ENCODE data around the gene PGLYRP3.

PGLYRP3 gene

DNA sequence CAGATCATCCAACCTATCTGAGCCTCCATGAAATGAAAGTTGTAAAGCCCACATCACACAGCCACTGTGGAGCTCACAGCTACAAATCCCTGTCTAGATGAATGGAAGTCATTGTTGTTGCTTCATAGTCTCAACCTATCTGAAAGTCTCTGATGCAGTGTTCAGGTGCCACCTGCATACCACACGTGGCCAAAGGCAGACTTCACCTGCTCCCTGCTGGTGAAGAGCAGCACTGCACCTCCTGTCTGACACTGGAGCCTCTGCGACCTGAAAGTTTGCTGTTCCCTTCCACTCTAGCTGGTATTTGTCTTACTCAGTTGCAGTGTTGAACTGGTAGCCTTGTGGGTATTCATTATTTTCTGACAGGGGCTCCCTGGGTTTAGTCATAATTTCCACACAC lies 34.9 kb downstream of the PGLYRP3 start (continued):
- TF ChIP-seq ZNF138 (tag by site-specific recombination; IDR thresholded peaks at IDR 0.05; ENCODE audit: borderline replicate concordance) (no peak), GLIS2 (tag by site-specific recombination; IDR thresholded peaks at IDR 0.05) (no peak)

DNA sequence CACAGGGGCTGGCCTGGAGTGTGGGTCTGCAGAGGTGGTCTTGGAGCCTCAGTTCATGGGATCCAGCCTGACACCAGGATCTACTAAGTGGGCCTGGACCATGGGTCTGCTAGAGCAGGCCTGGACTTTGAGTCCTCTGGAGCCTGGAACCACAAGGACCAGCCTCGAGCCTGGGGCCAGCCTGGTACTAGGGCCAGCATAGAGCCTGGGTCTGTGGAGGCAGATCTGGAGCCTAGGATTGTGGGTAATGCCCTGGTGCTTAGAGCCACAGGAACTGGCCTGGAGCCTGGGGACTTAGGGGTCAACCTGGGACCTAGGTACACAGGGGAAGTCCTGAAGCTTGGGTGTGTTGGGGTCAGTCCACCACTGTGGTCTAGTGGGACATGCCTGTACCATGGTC lies 40.6 kb downstream of the PGLYRP3 start:
- Histone ChIP-seq H3K27ac (ENCODE audit: extremely low read depth, low read depth, low read length) (no peak overlapping the region), H3K9me3 (ENCODE audit: control insufficient read depth, insufficient read depth, low read depth, low read length) (no peaks in the 10 kb centered on the region), H3K36me3 (ENCODE audit: control insufficient read depth in 2 of 2, insufficient read depth in 1 of 2, low read length in 2 of 2) (no peaks in the 10 kb centered on the region), H3K4me1 (ENCODE audit: control insufficient read depth, insufficient read depth, low read length) (no peaks in the 10 kb centered on the region), H3K4me3 (ENCODE audit: low read depth, low read length) (no peak overlapping the region)
- ChIA-PET POLR2A (no interaction called here), CTCF (no interaction called here)
- TF ChIP-seq SCRT2 (tag by site-specific recombination; IDR thresholded peaks at IDR 0.05), result no peak
- no peak for TF ChIP-seq ZNF121 (tag by site-specific recombination; IDR thresholded peaks at IDR 0.05)
- no peak for TF ChIP-seq ZNF654 (tag by site-specific recombination; IDR thresholded peaks at IDR 0.05; ENCODE audit: low read depth)
- no peak for TF ChIP-seq SALL2 (tag by site-specific recombination; IDR thresholded peaks at IDR 0.05; ENCODE audit: borderline replicate concordance)
- no peak for TF ChIP-seq ZNF341 (tag by site-specific recombination; IDR thresholded peaks at IDR 0.05; ENCODE audit: low read depth)
- TF ChIP-seq ZNF211 (tag by site-specific recombination; IDR thresholded peaks at IDR 0.05; ENCODE audit: low read depth), result no peak
- TF ChIP-seq, protein P1, sequence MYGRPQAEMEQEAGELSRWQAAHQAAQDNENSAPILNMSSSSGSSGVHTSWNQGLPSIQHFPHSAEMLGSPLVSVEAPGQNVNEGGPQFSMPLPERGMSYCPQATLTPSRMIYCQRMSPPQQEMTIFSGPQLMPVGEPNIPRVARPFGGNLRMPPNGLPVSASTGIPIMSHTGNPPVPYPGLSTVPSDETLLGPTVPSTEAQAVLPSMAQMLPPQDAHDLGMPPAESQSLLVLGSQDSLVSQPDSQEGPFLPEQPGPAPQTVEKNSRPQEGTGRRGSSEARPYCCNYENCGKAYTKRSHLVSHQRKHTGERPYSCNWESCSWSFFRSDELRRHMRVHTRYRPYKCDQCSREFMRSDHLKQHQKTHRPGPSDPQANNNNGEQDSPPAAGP (tag by site-specific recombination; IDR thresholded peaks at IDR 0.05), result no peak
- TF ChIP-seq BCL11A (tag by site-specific recombination; IDR thresholded peaks at IDR 0.05; ENCODE audit: low read depth), result no peak
- no peak for TF ChIP-seq ZNF544 (tag by site-specific recombination; IDR thresholded peaks at IDR 0.05)
- no peak for TF ChIP-seq ZNF239 (tag by site-specific recombination; IDR thresholded peaks at IDR 0.05)
- no peak for TF ChIP-seq PBX3 (CRISPR knock-in tag; IDR thresholded peaks at IDR 0.05)
- TF ChIP-seq ZNF221 (tag by site-specific recombination; IDR thresholded peaks at IDR 0.05; ENCODE audit: borderline replicate concordance), result no peak
- TF ChIP-seq ZNF132 (tag by site-specific recombination; IDR thresholded peaks at IDR 0.05; ENCODE audit: borderline replicate concordance), result no peak
- no peak for TF ChIP-seq ZXDB (tag by site-specific recombination; IDR thresholded peaks at IDR 0.05)
- no peak for TF ChIP-seq ZNF768 (tag by site-specific recombination; IDR thresholded peaks at IDR 0.05)
- no peak for TF ChIP-seq ZNF366 (tag by site-specific recombination; conservative IDR thresholded peaks at IDR 0.05)
- TF ChIP-seq ATF2 (tag by site-specific recombination; IDR thresholded peaks at IDR 0.05; ENCODE audit: low read depth), result no peak
- no peak for TF ChIP-seq ZNF747 (tag by site-specific recombination; IDR thresholded peaks at IDR 0.05)

DNA sequence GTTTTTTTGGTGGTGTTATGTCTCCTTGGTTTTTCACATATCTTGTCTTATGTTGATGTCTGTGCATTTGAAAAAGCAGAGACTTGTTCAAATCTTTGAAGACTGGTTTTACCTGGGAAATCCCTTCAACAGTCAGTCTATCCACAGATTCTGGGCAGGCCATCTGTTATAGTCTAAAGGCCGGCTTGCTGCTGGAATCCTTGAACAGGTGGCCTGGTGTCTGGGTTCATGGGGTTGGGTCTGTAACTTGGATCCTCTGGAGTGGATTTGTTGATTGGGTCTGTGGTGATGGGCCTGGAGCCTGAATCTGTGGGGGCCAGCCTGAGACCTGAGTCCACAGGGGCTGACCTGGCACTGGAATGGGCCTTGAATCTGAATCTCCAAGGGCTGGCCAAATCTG lies 41.0 kb downstream of the PGLYRP3 start:
- no peaks in the 10 kb centered on the region for H3K4me1 ChIP-seq (ENCODE audit: control insufficient read depth, insufficient read depth, low read length)
- no peaks in the 10 kb centered on the region for H3K9me3 ChIP-seq (ENCODE audit: control insufficient read depth, insufficient read depth, low read depth, low read length)
- H3K27ac ChIP-seq (ENCODE audit: extremely low read depth, low read depth, low read length), result no peak overlapping the region
- ChIA-PET CTCF (no interaction called here), POLR2A (no interaction called here)
- no peaks in the 10 kb centered on the region for H3K36me3 ChIP-seq (ENCODE audit: control insufficient read depth in 2 of 2, insufficient read depth in 1 of 2, low read length in 2 of 2)
- TF ChIP-seq ZIC2 (tag by site-specific recombination; IDR thresholded peaks at IDR 0.05), result no peak
- no peak overlapping the region for H3K4me3 ChIP-seq (ENCODE audit: low read depth, low read length)

All from HEK293 (cell line).